Putamen (tissue), 1 donor: Measurements from ENCODE around the gene TMPRSS11E.
"Not testable (repeated sequence)": the region's sequence is repeated elsewhere in the genome, so short reads cannot be mapped to it uniquely, and the experiment has no call there.

Source experiments
- DNase-seq: peaks from one replicate; pipeline ENCODE4 v3.0.0-alpha.2; 2016; ENCODE audit warnings: low spot score

Gene TMPRSS11E

GRCh38 chr4:68462691-68463090 is 15.4 kb downstream of the TMPRSS11E start:
- DNase-seq: peak; percentile 0

- DNase-seq: no peak
Measured at GRCh38 chr4:68463796-68464195, 16.5 kb downstream of the TMPRSS11E start.

- no peak for DNase-seq
Measured at GRCh38 chr4:68465058-68465457, 17.8 kb downstream of the TMPRSS11E start.

- no peak for DNase-seq
Measured at GRCh38 chr4:68466185-68466584, 18.9 kb downstream of the TMPRSS11E start.

GRCh38 chr4:68466751-68467150 is 19.5 kb downstream of the TMPRSS11E start:
- no peak for DNase-seq

GRCh38 chr4:68469482-68469881 is 22.2 kb downstream of the TMPRSS11E start:
- no peak for DNase-seq

GRCh38 chr4:68476191-68476590 is 28.9 kb downstream of the TMPRSS11E start:
- no peak for DNase-seq

- DNase-seq: no peak
Measured at GRCh38 chr4:68489338-68489737, 42.1 kb downstream of the TMPRSS11E start.

- no peak for DNase-seq
Measured at GRCh38 chr4:68490826-68491457, 43.7 kb downstream of the TMPRSS11E start.

GRCh38 chr4:68494688-68495087 is 47.4 kb downstream of the TMPRSS11E start:
- DNase-seq: no peak

- DNase-seq: peak; percentile 52
Measured at GRCh38 chr4:68498413-68499007, 51.2 kb downstream of the TMPRSS11E start.

GRCh38 chr4:68499021-68499420 is 51.8 kb downstream of the TMPRSS11E start:
- DNase-seq: no peak

- DNase-seq: not testable (repeated sequence)
Measured at GRCh38 chr4:68503462-68503861, 56.2 kb downstream of the TMPRSS11E start.

- DNase-seq: not testable (repeated sequence)
Measured at GRCh38 chr4:68504836-68505235, 57.6 kb downstream of the TMPRSS11E start.

GRCh38 chr4:68505452-68505851 is 58.2 kb downstream of the TMPRSS11E start:
- DNase-seq: not testable (repeated sequence)

GRCh38 chr4:68518889-68519288 is 71.6 kb downstream of the TMPRSS11E start:
- DNase-seq: no peak

- no peak for DNase-seq
Measured at GRCh38 chr4:68520985-68521384, 73.7 kb downstream of the TMPRSS11E start.

- not testable (repeated sequence) for DNase-seq
Measured at GRCh38 chr4:68522232-68522631, 75.0 kb downstream of the TMPRSS11E start.

- DNase-seq: no peak
Measured at GRCh38 chr4:68535974-68536373, 88.7 kb downstream of the TMPRSS11E start.

- no peak for DNase-seq
Measured at GRCh38 chr4:68536375-68536774, 89.1 kb downstream of the TMPRSS11E start.

GRCh38 chr4:68542742-68543141 is 95.5 kb downstream of the TMPRSS11E start:
- not testable (repeated sequence) for DNase-seq
